Measurements from ENCODE around the gene DAND5. TPM values are rescaled to one million over a fixed set of nuclear protein-coding genes. Genes with fewer than 3 reads are reported as not detected.

Gene DAND5
- total RNA-seq, 1 donor from 2014 or later = not detected

- H3K36me3 ChIP-seq (ENCODE audit: control insufficient read depth, insufficient read depth, low read length) = no peaks in the 10 kb centered on the region
- no peak for TF ChIP-seq CTCF (IDR thresholded peaks at IDR 0.05; ENCODE audit: insufficient read depth, low read length, poor library complexity, severe bottlenecking)
- H3K4me3 ChIP-seq (ENCODE audit: low read depth, low read length) = peak overlapping the region; percentile 89
- no peak for DNase-seq (ENCODE audit: low read depth)
- no peaks in the 10 kb centered on the region for H3K27me3 ChIP-seq (ENCODE audit: control insufficient read depth, insufficient read depth, low read length)
Observed at GRCh38 chr19:12932392-12933286, 36.7 kb upstream of the DAND5 start.

- H3K4me3 ChIP-seq (ENCODE audit: low read depth, low read length) = peak within 1 kb of the TSS; percentile 89
Observed at GRCh38 chr19:12933287-12934072, 35.9 kb upstream of the DAND5 start, which contains the start of gene FARSA. TSS of gene FARSA (minus strand) at chr19:12933711. CDS start at chr19:12933696, 15 bp downstream.

GRCh38 chr19:12935071-12935470, 34.3 kb upstream of the DAND5 start:
- DNase-seq (ENCODE audit: low read depth) = no peak
- no peak for TF ChIP-seq CTCF (IDR thresholded peaks at IDR 0.05; ENCODE audit: insufficient read depth, low read length, poor library complexity, severe bottlenecking)
- Histone ChIP-seq H3K36me3 (ENCODE audit: control insufficient read depth, insufficient read depth, low read length) (no peaks in the 10 kb centered on the region), H3K4me3 (ENCODE audit: low read depth, low read length) (no peak overlapping the region), H3K27me3 (ENCODE audit: control insufficient read depth, insufficient read depth, low read length) (no peaks in the 10 kb centered on the region)

More at GRCh38 chr19:12933287-12934072, 35.9 kb upstream of the DAND5 start, which contains the start of gene FARSA:
- TF ChIP-seq CTCF (IDR thresholded peaks at IDR 0.05; ENCODE audit: insufficient read depth, low read length, poor library complexity, severe bottlenecking) = no peak
- no peaks in the 10 kb centered on the region for H3K36me3 ChIP-seq (ENCODE audit: control insufficient read depth, insufficient read depth, low read length)
- no peaks in the 10 kb centered on the region for H3K27me3 ChIP-seq (ENCODE audit: control insufficient read depth, insufficient read depth, low read length)
- peak; percentile 63 for DNase-seq (ENCODE audit: low read depth)

GRCh38 chr19:12936582-12936981, 32.8 kb upstream of the DAND5 start:
- Histone ChIP-seq H3K36me3 (ENCODE audit: control insufficient read depth, insufficient read depth, low read length) (peaks cover 2% of the 10 kb centered on the region), H3K27me3 (ENCODE audit: control insufficient read depth, insufficient read depth, low read length) (no peaks in the 10 kb centered on the region), H3K4me3 (ENCODE audit: low read depth, low read length) (no peak overlapping the region)
- TF ChIP-seq CTCF (IDR thresholded peaks at IDR 0.05; ENCODE audit: insufficient read depth, low read length, poor library complexity, severe bottlenecking) = no peak
- DNase-seq (ENCODE audit: low read depth) = no peak

- Histone ChIP-seq H3K27me3 (ENCODE audit: control insufficient read depth, insufficient read depth, low read length) (no peaks in the 10 kb centered on the region), H3K4me3 (ENCODE audit: low read depth, low read length) (peak overlapping the region; percentile 93), H3K36me3 (ENCODE audit: control insufficient read depth, insufficient read depth, low read length) (peaks cover 2% of the 10 kb centered on the region)
- TF ChIP-seq CTCF (IDR thresholded peaks at IDR 0.05; ENCODE audit: insufficient read depth, low read length, poor library complexity, severe bottlenecking) = no peak
- no peak for DNase-seq (ENCODE audit: low read depth)
Observed at GRCh38 chr19:12937093-12937926, 32.1 kb upstream of the DAND5 start.

Data from kidney epithelial cell (primary cell).